ENCODE results near the gene RTP5.
A peak's percentile ranks its signal among the peaks of the same experiment; 100 is the strongest.

RTP5 gene

DNA sequence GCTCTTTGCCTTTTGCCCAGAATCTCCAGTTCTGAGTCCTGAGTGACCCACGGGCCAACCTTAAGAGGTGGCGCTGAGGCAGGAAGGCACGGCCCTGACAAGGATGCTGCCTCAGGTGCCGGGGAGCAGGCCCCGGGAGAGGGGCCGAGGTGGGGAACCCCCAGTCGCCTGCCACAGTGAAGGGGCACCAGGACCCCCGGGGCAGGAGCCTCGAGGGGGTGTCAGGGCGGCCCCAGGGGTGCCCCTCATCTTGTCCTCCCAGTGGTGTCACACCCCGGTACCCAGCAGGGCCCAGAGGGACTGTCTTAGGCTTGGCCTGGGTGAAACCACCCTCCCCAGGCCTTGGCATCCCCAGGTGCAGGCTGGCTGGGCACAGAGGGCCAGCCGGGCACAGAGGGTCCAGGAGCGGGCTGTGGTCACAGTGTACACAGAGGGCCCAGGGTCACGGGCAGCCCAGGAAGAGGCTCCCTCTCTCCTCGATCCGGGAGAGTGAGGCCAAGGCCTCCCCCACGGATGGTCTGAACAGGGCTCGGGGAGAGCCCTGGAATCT is 11.9 kb upstream of the RTP5 start:
- DNase-seq (ENCODE audit: low read depth): no peak

- DNase-seq (ENCODE audit: low read depth): no peak
Measured at GRCh38 chr2:241858206-241859016, 11.1 kb upstream of the RTP5 start, which contains the start of gene PDCD1. Gene PDCD1, minus strand, starts transcription at chr2:241858894. Its CDS starts 56 bp downstream, at chr2:241858838.

GRCh38 chr2:241859017-241859435 is 10.5 kb upstream of the RTP5 start:
- no peak for DNase-seq (ENCODE audit: low read depth)

- no peak for DNase-seq (ENCODE audit: low read depth)
Measured at GRCh38 chr2:241859436-241860183, 9.9 kb upstream of the RTP5 start.

DNA sequence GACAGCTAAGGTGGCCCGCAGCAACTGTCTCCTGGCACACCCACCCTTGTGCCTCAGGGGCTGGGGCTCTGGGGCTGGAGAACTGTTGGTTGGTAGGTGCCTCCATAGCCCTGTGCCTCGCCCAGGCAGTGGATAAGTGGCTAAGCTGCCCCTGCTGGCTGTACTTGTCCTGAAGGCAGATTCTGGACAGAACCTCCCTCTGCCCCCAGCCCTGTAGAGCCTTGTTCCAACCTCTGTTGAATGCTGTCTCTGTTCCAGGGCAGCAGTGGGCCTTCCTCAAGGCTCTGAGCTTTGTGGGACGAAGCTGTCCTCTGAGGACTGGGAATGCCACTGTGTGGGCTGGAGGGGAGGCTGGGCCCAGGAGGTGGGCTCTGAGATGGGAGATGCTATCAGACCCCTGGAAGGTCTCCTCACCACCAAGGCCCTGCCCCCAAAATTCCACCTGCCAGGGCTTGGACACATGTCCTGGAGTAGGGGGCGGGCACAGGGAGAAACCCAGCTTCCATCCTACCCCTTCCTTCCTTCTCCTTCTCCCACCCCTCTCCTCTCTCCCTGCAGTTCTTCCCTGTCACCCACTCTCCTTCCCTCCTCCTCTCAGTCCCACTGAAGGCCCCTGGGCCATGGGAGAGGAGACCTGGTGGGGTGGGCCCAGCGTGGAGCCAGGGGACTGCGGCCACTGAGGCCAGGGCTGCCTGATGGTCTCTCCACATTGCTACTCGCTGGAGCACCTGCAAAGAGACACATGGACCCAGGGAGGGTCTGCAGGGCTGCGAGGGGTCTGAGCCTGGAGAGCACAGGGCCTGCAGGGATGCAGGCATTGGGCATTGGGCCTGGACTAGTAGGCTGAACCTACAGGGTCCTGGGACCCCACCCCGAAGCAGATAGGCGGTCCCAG is 9.1 kb upstream of the RTP5 start:
- DNase-seq (ENCODE audit: low read depth): no peak

- no peak for DNase-seq (ENCODE audit: low read depth)
Measured at GRCh38 chr2:241861264-241861663, 8.3 kb upstream of the RTP5 start.

DNA sequence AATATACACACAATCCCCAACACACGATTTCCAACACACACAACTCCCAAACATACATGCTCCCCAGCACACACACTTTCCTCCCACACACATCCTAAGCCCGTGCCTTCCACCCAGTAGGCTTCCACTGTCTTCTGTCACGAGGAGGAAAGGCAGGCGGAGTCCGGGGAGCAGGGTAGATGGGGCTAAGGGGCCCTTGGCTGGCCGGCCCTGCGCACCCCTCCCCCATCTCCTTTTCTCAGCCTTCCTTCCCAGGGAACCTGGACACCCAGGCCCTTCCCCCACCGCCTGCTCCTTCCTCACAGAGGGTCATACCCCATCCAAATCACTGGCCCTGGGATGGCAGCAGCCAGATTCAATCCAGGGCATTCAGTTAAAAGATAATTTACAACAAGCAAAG is 7.4 kb upstream of the RTP5 start:
- no peak for DNase-seq (ENCODE audit: low read depth)

DNA sequence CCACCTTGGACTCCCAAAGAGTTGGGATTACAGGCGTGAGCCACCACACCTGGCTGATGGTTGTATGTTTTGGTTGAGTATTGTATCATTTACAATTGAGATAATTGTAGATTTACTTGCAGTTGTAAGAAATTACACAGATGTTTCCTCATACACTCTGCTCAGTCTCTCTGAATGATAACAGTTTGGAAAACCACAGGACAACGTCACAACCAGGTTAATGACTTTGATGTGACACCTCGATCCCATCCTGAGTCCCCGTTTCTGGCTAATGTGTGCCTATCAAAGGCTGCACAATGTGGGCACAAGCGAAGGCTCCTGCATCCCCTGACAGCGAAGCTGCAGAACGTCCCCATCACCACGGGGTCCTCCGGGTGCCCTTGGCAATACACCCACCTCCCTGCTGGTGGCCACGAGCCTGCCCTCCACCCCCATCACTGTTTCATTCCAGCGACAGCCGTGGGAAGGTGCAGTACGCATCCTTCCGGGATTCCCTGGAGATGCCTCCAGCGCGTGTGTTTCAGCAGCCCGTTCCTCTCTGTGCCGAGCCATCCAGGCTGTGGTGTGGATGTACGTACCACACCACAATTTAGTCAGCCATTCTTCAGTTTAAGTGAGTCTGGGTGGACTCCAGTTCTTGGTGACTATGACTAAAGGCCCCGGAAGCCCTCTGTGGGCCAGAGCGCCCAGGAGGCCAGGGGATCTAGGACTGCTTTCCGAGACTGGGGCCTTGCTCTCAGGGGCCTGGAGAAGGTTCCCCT is 6.6 kb upstream of the RTP5 start:
- no peak for DNase-seq (ENCODE audit: low read depth)

GRCh38 chr2:241863536-241863954 is 6.0 kb upstream of the RTP5 start:
- no peak for DNase-seq (ENCODE audit: low read depth)

DNA sequence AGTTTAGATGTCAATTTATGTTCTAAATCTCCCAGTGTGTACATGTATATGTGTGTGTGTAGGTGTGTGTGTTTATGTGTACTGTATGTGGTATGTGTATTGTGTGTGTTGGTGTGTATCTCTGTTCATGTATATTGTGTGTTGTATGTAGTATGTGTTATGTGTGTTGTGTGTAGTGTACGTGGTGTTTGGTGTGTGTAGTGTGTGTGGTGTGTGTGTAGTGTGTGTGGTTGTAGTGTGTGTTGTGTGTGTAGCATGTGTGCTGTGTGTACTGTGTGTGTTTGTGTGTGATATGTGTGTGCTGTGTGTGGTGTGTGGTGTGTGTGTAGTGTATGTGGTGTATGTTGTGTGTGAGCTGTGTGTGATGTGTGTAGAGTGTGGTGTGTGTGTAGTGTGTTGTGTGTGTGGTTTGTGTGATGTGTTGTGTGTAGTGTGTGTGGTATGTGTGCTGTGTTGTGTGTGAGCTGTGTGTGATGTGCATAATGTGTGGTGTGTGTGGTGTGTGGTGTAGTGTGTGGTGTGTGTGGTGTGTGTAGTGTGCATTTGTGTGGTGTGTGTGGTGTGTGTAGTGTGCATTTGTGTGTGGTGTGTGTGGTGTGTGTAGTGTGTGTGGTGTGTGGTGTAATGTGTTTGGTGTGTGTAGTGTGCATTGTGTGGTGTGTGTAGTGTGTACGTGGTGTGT is 5.2 kb upstream of the RTP5 start:
- no peak for DNase-seq (ENCODE audit: low read depth)

DNA sequence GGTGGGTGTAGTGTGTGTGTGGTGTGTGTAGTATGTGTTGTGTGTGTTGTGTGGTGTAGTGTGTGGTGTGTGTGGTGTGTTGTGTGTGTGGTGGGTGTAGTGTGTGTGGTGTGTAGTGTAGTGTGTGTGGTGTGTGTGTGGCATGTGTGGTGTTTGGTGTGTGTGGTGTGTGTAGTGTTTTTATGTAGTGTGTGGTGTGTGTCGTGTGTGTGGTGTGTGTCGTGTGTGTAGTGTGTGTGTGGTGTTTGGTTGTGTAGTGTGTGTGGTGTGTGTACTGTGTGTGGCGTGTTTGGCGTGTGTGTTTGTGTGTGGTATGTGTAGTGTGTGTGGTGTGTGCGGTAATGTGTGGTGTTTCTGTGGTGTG is 4.7 kb upstream of the RTP5 start:
- no peak for DNase-seq (ENCODE audit: low read depth)

- DNase-seq (ENCODE audit: low read depth): no peak
Measured at GRCh38 chr2:241865416-241865956, 4.0 kb upstream of the RTP5 start.

GRCh38 chr2:241865957-241866789 is 3.4 kb upstream of the RTP5 start:
- DNase-seq (ENCODE audit: low read depth): no peak

GRCh38 chr2:241866790-241867645 is 2.5 kb upstream of the RTP5 start:
- DNase-seq (ENCODE audit: low read depth): no peak

DNA sequence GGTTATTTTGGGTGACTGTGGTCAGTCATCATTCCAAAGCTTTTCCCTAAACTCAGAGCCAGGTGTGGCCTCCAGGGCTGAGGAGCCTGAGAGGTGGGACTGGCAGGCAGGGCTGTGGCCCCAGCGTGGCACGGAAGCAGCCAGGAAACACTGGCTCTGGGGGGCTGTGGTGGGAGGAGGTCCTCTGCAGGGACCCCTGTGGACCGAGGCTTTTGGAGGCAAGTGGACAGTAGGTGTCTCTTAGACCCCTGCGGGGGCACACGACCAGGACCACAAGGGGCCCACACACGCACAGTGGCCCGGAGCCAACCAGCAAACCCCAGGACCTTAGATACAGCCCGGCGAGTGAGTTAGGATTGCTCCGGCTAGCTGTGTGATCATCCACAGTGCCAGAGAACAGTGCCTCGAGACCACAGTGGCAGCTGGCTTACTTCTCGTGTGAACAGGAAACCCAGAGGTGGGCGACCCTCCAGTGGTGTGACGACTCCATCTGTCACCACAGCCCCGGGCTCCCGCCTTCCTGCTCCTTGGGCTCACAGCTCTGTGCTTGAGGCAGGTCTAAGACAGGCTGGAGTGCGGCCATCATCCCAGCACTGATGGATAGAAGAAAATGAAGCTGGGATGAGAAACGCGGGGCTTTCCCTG is 1.6 kb upstream of the RTP5 start:
- peak; percentile 72 for DNase-seq (ENCODE audit: low read depth)

DNA sequence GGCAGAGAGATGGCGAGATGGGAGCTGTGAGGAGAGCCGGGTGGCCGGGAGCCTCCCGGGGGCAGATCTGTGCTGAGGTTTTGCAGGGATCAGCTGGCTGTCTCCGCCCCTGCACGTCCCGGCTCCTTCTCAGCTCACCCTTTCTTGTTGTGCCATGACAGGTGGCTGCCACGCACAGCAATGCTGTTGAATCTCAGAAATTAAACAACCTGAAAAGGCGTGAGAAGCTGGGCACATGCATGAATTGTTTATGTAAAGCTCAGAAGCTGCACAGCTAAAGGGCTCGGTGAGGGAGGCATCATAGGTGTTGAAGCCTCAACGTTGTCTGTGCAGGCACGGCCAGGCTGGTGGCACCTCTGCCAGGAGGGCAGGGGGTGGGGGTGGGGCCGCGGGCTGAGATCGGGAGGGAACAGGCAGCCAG is 858 bp upstream of the RTP5 start:
- DNase-seq (ENCODE audit: low read depth): no peak

DNA sequence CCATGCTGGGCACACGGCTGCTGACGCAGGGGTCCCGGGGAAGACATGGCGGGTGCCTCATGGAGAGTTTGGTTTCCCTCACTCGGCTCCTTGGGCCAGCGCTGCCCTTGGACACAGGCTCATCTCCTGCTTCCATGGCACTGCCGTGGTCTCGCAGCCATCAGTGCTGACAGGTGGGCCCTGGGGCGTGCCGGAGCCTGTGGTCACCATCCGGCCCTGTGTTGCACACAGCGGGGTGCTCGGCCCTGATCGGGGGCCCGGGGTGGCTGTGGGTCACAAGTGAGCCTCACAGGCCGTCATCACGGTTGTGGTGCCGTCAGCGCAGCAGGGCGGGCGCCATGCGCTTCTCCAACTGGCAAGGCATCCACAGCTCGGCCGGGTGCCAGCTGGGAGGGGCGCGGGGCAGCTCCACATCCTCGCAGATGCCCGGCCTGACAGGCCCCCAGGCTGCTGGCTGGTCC is 582 bp downstream of the RTP5 start:
- no peak for DNase-seq (ENCODE audit: low read depth)
